Diencephalon (tissue), 1 donor: ENCODE measurements around the gene MYCN. TPM values are rescaled to one million over a fixed set of nuclear protein-coding genes. Genes with fewer than 3 reads are reported as not detected.

Source experiments
- small RNA-seq: library from RNA; depleted of rRNA; stranded (forward); fragments of <200 nt; gene quantifications from one replicate; pipeline ENCODE3, GENCODE V24; 2014
- total RNA-seq: library from RNA; depleted of rRNA; stranded (reverse); fragments of >200 nt; gene quantifications from one replicate; pipeline ENCODE4 v1.2.3, GENCODE V29; 2014

The MYCN gene
- 25.4 TPM for total RNA-seq

GRCh38 chr2:15939854-15940660 is at the start of gene MYCN:
TSS of gene MYCN (plus strand) at chr2:15940550. CDS start at chr2:15942065, 1,515 bp downstream.

Small RNA genes lying within 50 kb of the gene (small RNA-seq; reads per million reads assigned to genes)
- gene RF01210: not detected
- gene RN7SL104P: not detected
